ENCODE data around the gene TP53BP2.

The TP53BP2 gene

DNA sequence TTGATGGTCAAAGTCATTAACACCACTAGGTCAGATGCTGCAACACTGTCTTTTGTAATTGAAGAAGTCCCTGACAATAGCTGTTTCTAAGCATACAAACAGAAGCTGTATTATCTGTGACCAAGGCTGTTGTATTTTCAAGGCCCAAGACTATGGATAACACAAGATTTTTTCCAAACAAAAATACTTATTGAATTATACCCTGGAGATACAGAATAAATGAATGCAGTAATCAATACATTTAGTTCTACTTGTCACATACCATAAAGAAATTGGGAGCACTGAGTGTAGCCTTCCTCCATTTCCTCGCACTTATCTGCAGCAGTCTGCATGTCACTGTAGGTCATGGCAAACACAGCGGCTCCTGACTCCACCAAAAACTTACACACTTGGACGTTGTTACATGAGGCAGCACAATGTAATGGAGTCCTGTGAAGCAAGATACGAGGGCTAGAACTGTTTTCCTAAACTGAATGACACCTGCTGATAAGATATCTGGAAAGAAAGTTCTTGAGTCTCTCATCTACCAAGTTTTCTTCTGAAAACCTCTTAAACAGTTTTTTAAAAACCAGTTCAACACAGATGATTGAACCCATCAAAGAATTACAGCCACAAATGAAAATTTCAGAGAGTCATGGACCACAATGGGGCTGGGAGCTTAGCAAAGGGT is 56.9 kb downstream of the TP53BP2 start:
- no peak for DNase-seq

DNA sequence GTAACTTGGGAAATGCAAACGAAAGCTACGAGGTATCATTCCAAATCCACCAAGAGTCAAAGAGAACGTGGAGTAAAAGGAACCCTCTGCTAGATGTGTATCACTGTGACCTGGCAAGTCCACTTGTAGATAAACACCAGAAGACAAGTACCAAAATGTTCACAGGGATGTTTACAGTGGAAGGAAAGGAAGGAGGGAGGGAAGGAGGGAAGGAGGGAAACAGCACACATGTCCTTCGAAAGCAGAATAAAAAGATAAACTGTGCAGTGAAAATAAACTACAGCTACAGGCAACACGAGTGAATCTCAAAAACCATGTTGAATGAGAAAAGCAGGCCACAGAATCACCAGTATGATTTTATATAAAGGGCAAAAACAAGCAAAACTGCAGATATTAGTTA is 59.9 kb downstream of the TP53BP2 start:
- DNase-seq = no peak

- DNase-seq = no peak
Observed at GRCh38 chr1:223784541-223784940, 61.2 kb downstream of the TP53BP2 start.

DNA sequence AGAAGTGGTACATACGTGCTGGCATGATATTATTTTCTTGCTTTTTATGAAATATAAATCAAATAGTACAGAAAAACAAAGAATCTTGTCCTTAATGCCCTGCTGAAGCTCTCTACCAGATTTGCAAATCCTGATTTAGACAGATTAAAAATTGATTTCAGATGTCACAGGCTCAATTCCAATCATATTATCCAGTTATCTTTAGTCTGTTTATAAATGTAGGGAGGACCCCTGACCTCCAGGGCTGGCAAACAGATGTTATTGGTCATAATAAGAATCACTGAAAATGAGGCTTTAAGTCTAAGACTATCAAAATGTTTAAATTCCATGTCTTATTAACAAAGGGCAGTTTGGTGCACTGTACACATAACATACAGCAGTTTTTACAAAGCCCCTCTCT is 62.1 kb downstream of the TP53BP2 start:
- DNase-seq = no peak

DNA sequence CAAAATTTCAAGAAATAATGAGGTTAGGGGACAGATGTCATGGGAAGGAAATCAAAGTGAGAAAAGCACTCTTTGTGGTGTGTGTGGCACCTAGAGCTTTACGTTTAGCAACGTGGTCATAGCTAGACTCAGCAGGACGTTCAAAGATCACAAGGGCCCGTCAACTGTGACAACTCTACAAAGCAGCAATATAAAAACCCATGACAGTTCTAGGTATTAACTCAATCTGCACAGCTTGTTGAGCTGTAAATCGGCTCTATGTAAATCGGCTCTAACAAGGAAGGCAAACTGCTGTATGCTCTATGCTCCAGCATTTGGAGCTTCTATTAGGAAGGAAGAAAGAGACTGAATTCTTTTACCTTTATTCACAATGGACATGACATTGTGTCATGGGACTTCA is 64.8 kb downstream of the TP53BP2 start:
- no peak for DNase-seq

DNA sequence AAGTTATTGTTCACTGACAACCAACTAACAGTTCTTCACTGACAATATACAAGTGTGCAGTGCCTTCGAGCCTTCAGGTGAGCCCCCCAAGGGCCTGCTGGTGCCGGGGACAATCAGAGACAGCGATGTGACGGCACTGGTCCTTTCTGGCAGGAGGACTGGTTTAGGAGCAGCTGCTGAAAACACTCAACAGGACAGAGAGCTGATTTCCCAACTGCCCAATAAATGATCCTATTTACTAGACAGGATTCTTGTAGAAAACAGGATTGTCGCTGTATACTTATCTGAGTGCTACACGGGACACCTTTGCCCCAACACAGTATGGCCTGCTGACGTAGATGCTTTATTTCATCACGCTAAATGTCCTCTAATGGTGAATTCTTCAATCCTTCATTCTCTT is 65.4 kb downstream of the TP53BP2 start:
- no peak for DNase-seq

GRCh38 chr1:223776826-223777454 is 68.8 kb downstream of the TP53BP2 start:
- no peak for DNase-seq

DNA sequence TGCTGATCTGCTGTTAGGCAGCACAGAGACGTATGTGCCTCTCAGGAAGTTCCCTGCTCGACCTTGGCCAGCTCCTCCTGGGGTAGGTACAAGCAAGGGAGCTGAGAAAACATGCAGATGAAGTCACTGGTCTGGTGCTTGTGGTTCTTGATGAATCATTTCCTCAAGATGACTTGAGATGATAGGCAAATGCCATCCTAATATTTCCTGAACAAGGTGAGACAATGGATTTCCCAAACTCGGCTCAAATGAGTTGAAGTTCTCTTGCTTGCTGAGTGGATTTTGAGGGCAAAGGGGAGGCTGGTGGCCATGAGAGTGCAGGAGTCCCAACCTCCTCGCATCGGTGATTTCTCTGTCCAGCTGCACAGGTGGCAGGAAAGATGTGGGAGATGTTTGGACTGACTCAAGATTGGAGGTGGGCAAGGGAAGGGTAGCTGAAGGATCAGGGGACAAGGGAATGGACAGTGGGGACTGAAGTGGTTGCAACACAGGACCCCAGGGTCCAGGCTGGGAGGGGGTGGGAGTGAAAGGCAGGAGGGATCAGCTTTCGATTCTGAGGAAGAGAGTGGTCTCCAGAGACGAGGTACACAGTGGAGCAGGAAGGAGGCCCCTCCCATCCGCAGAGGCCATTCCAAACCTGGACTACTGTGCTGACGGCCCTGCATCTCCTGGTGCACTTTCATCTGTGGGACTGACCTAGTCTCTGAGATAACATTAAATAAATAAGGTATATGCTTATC is 69.5 kb downstream of the TP53BP2 start:
- no peak for DNase-seq

DNA sequence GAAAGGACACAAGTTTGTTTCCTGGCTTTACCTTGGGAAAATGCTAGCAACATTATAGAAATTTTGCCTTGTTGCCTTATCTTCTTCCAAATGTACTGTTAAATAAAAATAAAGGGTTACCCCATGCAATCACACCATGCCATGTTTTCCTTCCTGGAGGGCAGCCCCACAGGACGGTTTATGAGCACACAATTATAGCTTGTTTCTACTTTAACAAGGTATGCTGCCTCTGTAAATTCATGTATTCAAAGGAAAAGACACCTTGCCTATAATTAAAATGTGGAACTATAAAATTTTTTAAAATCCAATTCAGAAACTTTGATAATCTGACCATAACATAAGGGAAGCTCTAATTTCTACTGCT is 70.1 kb downstream of the TP53BP2 start:
- no peak for DNase-seq

DNA sequence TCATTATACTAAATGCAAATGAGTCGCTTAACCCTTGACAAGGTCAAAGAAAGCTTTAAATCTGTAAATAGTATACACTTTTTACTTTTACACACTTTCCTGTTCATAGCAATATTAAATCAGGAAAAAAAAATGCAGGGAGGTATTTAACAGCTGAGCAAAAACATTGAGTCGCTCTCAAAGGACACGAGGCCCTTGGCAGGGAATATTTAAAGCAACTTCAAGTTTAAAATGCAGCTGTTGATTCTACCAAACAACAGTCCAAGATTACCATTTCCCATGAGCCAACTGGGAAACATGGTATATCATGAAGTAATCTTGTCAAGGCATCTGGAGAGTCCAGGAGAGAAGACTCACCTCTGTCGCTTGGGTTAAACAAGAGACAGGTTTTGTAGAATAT is 70.7 kb downstream of the TP53BP2 start:
- no peak for DNase-seq

DNA sequence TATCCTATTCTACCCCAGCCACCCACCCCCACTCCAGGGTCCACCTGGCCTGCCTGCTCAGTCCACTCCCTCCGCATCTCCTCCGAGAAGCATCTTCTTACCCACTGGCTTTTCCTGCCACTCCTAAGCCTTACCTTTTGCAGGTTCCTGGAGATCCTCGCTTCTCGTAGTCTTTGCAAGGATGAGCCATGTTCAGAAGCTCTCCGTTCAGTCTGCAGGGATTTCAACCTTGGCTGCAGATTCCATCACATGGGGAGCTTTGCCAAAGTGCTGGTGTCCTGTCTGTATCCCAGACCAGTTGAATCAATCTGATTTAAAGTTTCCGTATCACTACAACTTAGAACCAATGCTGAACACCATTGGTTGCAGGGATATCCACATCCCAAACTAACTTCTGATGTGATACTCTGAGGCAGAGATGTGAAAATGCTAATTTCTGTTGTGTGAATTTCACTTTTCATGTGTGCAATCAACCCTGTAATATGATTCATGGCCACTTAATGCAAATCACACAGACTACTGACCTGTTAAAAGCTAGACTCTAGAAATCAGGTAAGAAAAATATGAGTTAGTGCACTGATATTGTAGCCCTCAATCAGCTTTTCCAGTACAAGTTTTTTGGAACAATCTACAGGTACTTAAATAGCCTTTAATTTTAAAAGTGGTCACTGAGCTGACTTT is 71.5 kb downstream of the TP53BP2 start:
- DNase-seq = no peak

GRCh38 chr1:223772771-223773160 is 73.0 kb downstream of the TP53BP2 start:
- no peak for DNase-seq

GRCh38 chr1:223771814-223772770 is 73.7 kb downstream of the TP53BP2 start:
- no peak for DNase-seq

GRCh38 chr1:223771469-223771813 is 74.3 kb downstream of the TP53BP2 start:
- no peak for DNase-seq

- DNase-seq = no peak
Observed at GRCh38 chr1:223770621-223771315, 75.0 kb downstream of the TP53BP2 start.

GRCh38 chr1:223765719-223766340 is 79.9 kb downstream of the TP53BP2 start:
- peak; percentile 77 for DNase-seq

DNA sequence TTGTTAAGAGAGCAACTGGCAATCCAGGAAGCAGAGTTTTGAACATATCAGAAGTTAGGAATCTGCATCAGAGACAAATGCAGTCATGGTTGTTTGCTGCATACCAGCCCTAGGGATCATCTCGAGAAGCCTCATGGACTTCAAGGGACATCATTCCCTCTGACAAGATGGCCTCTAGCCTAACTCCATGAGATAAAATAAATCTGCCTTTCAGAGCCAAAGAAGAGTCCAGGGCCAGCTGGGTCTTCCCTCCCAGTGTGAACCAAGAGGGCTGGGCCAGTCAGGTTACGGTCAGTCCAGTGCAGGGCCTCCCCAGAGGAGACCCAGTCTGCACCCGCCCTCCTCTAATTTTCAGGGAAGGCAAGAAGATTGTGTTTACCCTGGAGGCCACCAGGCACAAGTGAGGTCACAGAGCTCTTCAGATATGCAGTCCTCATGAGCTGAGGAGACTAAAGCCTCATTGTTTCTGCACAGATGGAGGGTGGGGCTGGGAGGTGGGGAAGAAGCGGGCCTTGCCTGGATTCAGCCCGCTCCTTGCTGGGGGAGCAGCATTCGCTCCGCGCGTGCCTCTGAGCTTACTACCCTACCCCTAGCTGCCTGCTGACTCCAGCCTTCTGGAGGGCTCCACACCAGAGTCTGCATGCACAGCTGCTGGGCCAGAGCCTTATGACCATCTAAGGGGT is 80.6 kb downstream of the TP53BP2 start:
- DNase-seq = no peak

GRCh38 chr1:223763881-223764280 is 81.9 kb downstream of the TP53BP2 start:
- no peak for DNase-seq

- DNase-seq = no peak
Observed at GRCh38 chr1:223763251-223763650, 82.5 kb downstream of the TP53BP2 start.

DNA sequence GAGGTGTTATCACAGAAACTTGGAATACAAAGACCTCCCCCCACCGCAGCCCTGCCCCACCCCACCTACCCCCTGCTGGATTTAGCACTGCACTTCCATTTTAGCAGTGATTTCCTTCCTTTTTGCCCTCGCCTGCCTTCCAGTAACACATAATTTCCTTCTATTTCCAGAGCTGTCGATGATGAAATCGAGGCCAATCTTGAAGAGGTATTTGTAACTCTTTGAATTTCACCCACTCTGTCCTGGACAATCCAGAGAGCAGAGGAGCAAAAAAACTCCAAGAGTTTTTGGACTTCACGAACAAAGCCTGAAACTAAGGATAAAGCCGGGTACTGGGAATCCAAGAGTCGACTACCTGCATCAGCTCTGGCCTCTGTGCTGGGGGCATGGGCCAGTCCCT is 84.3 kb downstream of the TP53BP2 start:
- no peak for DNase-seq

DNA sequence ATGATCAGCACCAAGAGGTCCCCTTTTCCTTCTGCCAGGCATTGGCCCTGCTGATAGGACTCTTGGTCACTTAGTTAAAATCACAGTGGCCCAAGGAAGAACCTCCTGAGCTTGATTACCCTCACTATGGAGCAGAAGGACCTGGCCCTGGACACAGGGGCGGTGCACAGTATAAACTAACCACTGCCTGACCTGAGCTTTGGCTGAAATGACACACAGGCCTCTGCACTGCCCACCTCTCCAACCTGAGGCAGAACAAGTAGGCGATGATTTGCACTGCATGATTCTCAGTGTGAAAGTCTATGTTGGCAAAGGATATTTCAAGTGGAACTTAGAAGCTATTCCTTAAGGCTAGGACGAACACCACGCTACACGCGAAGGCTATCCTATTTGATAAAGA is 84.9 kb downstream of the TP53BP2 start:
- DNase-seq = no peak

All from NCI-H1092 treated with DMSO at 0.1 percent for 48 hours (cell line).